HEK293 (cell line): Measurements from ENCODE around the gene LIMA1.
"Not testable (repeated sequence)": the region's sequence is repeated elsewhere in the genome, so short reads cannot be mapped to it uniquely, and the experiment has no call there.

ENCODE experiments used
- CTCF ChIP-seq: fragments of 450-650 bp; formaldehyde crosslinking; IDR thresholded peaks from 2 replicates; pipeline ENCODE4 v1.5.1; 2016; ENCODE audit warnings: missing biosample characterization, missing genetic modification characterization
- PBX3 ChIP-seq: sonication (generic); formaldehyde crosslinking; IDR thresholded peaks from 2 replicates; pipeline ENCODE4 v1.8.1; 2022; ENCODE audit warnings: mild to moderate bottlenecking, moderate library complexity, missing genetic modification reagents
- SCRT2 ChIP-seq: fragments of 450-650 bp; formaldehyde crosslinking; IDR thresholded peaks from 2 replicates; pipeline ENCODE4 v1.5.1; 2016; ENCODE audit warnings: missing biosample characterization, missing genetic modification characterization
- ZNF132 ChIP-seq: fragments of 450-650 bp; formaldehyde crosslinking; IDR thresholded peaks from 2 replicates; pipeline ENCODE4 v1.5.1; 2017; ENCODE audit warnings: missing biosample characterization, missing genetic modification characterization, borderline replicate concordance
- ZNF18 ChIP-seq: fragments of 450-650 bp; formaldehyde crosslinking; IDR thresholded peaks from 2 replicates; pipeline ENCODE4 v1.5.1; 2016; ENCODE audit warnings: missing biosample characterization, missing genetic modification characterization
- ZNF223 ChIP-seq: fragments of 450-650 bp; formaldehyde crosslinking; IDR thresholded peaks from 2 replicates; pipeline ENCODE4 v1.5.1; 2016; ENCODE audit warnings: missing biosample characterization, missing genetic modification characterization
- ZNF24 ChIP-seq: fragments of 450-650 bp; formaldehyde crosslinking; IDR thresholded peaks from 2 replicates; pipeline ENCODE4 v1.5.1; 2016; ENCODE audit warnings: missing biosample characterization, missing genetic modification characterization
- ZNF362 ChIP-seq: fragments of 450-650 bp; formaldehyde crosslinking; IDR thresholded peaks from 2 replicates; pipeline ENCODE4 v1.5.1; 2016; ENCODE audit warnings: missing biosample characterization, missing genetic modification characterization
- ZNF561 ChIP-seq: fragments of 450-650 bp; IDR thresholded peaks from 2 replicates; pipeline ENCODE4 v1.5.1; 2018; ENCODE audit warnings: missing biosample characterization, missing genetic modification characterization, borderline replicate concordance
- ZNF580 ChIP-seq: fragments of 450-650 bp; formaldehyde crosslinking; IDR thresholded peaks from 2 replicates; pipeline ENCODE4 v1.5.1; 2016; ENCODE audit warnings: missing biosample characterization, missing genetic modification characterization
- ZSCAN5A ChIP-seq: fragments of 450-650 bp; formaldehyde crosslinking; IDR thresholded peaks from 2 replicates; pipeline ENCODE4 v1.5.1; 2016; ENCODE audit warnings: missing biosample characterization, missing genetic modification characterization

GRCh38 chr12:50328664-50329063 lies 45.3 kb upstream of the LIMA1 start:
- not testable (repeated sequence) for TF ChIP-seq ZNF362 (tag by site-specific recombination); ZNF580 (tag by site-specific recombination); CTCF; ZNF223; ZNF132 (tag by site-specific recombination); ZNF24 (tag by site-specific recombination); ZSCAN5A; SCRT2 (tag by site-specific recombination); ZNF18 (tag by site-specific recombination); PBX3 (CRISPR knock-in tag); ZNF561
